Calu3 (cell line): ENCODE results near the gene EGFL7. TPM values are rescaled to one million over a fixed set of nuclear protein-coding genes. Genes with fewer than 3 reads are reported as not detected.
A peak's percentile ranks its signal among the peaks of the same experiment; 100 is the strongest.

Experiments
- BruUV-seq: library from RNA; stranded (reverse); fragments of 400-500 nt; replicated peaks from 2 replicates; lab custom pipeline; 2021; lab: Mats Ljungman, UMichigan
- CTCF ChIA-PET: fragments of 300-600 bp; sonication (Branson Sonifier 250); formaldehyde crosslinking; loops from one replicate; lab custom pipeline; 2022; ENCODE audit warnings: antibody characterized with exemption; lab: Charles Lee
- DNase-seq: peaks from one replicate; pipeline ENCODE4 v3.0.0; 2022
- H3K27ac Mint-ChIP-seq: one replicate; pipeline ENCODE4 v1.8.0; 2022; ENCODE audit warnings: mixed read lengths; ENCODE audit not compliant: unreplicated experiment
- H3K27me3 Mint-ChIP-seq: one replicate; pipeline ENCODE4 v1.8.0; 2022; ENCODE audit warnings: mixed read lengths; ENCODE audit not compliant: unreplicated experiment
- H3K36me3 Mint-ChIP-seq: one replicate; pipeline ENCODE4 v1.8.0; 2022; ENCODE audit warnings: mild to moderate bottlenecking, moderate library complexity, mixed read lengths; ENCODE audit not compliant: insufficient read depth, unreplicated experiment
- H3K4me1 Mint-ChIP-seq: one replicate; pipeline ENCODE4 v1.8.0; 2022; ENCODE audit warnings: mild to moderate bottlenecking, low read depth, mixed read lengths; ENCODE audit not compliant: unreplicated experiment
- H3K4me3 Mint-ChIP-seq: one replicate; pipeline ENCODE4 v1.8.0; 2022; ENCODE audit warnings: mild to moderate bottlenecking, low read depth, moderate library complexity, mixed read lengths; ENCODE audit not compliant: unreplicated experiment
- H3K9me3 Mint-ChIP-seq: one replicate; pipeline ENCODE4 v1.8.0; 2022; ENCODE audit warnings: low read depth, mixed read lengths; ENCODE audit not compliant: unreplicated experiment
- CTCF ChIP-seq: fragments of 200-600 bp; IDR thresholded peaks from one replicate; pipeline ENCODE4 v1.8.0; 2022; ENCODE audit warnings: antibody characterized with exemption; ENCODE audit not compliant: unreplicated experiment
- intact Hi-C: fragments of 100-400 bp; cut with micrococcal nuclease; formaldehyde crosslinking; loops from one replicate; pipeline ENCODE4 v1.10.0; 2022; ENCODE audit not compliant: unreplicated experiment
- total RNA-seq: library from RNA; stranded (reverse); gene quantifications from 2 replicates; pipeline ENCODE4 v1.2.3, GENCODE V29; 2022

Gene EGFL7
- total RNA-seq, 1 experiment from 2014 or later = 1.3 TPM

DNA sequence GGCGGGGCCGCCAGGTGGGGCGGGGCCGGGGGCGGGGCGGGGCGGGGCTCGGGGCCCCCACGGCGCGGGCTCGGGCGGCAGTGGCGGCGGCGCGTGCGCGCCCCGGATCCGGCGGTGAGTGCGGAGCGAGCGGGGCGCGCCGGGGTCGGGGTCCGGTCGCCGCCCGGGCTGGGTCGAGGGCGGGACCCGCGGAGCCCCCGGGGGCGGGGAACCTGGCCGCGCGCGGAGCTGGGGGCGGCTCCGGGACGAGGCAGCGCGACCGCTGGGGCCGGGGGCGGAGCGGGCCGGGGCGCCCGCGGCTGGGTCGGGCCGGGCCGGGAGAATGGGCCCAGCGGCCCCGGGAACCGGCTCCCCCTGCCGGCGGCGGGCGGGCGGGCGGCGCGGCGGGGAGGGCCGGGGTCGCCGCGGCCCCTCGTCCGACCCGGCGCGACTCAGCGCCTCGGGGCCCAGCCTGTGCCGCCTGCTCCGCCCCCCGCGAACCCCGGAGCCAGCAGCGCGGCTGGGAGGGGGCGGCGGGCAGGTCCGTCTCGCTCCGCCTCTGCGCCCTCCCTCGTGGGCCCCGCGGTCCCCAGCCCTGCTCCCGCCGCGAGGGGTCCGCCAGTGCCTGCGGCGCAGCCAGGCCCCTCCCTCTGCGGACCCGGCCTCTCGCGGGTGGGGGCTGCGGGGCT is 3.1 kb downstream of the EGFL7 start:
- no TSS peak for BruUV-seq
- Mint-ChIP-seq H3K4me3 (no peak overlapping the region), H3K9me3 (no peaks in the 10 kb centered on the region), H3K27ac (no peak overlapping the region), H3K27me3 (peaks cover 31% of the 10 kb centered on the region), H3K4me1 (no peaks in the 10 kb centered on the region), H3K36me3 (no peaks in the 10 kb centered on the region)
- intact Hi-C loops = no loop called here
- CTCF ChIA-PET = no interaction called here
- TF ChIP-seq CTCF = no peak
- DNase-seq = no peak

DNA sequence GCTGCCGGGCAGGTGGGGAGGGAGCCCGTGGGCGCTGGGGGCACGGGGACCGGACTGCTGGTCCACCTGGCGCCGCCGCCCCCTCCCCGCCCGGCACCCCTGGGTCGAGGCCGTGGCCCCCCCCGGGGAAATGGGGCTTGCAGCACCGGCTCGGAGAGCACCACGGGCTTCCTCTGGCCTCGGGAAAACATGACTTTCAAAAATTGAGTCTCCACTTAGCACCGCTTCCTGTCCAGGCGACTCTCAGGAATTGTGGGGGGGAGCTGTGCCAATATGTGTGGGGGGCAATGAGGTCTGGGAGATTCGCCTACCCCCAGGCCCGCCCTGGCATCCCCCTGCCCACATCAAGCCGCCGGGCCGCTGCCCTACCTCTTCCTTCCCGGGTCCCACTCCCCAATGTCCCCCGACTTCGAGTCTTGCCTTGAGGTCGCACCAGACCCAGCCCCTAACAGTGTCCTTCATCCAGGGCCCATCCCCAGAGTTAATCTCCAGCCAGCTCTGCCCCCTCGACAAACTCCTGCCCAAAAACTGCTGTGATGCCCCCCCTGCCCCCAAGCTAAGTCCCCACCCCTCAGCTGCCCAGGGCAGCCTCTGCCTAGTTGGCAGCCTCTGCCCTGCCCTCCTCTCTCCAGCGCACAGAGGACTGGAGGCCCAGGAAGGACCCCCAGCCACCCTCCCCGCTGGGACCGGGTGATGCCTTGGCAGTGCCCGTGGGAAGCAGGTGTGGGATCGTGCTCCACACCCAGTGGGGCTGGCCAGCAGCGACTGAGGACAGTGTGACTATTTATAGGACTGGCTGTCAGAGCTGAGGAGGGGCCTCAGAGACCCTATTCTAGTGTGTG is 3.9 kb downstream of the EGFL7 start:
- no peak for TF ChIP-seq CTCF
- CTCF ChIA-PET = no interaction called here
- no peaks in the 10 kb centered on the region for H3K9me3 Mint-ChIP-seq
- DNase-seq = no peak
- H3K4me1 Mint-ChIP-seq = no peaks in the 10 kb centered on the region
- intact Hi-C loops = no loop called here
- no TSS peak for BruUV-seq
- peaks cover 3% of the 10 kb centered on the region for H3K36me3 Mint-ChIP-seq
- H3K4me3 Mint-ChIP-seq = peak overlapping the region; percentile 41
- H3K27me3 Mint-ChIP-seq = peaks cover 36% of the 10 kb centered on the region
- H3K27ac Mint-ChIP-seq = no peak overlapping the region

DNA sequence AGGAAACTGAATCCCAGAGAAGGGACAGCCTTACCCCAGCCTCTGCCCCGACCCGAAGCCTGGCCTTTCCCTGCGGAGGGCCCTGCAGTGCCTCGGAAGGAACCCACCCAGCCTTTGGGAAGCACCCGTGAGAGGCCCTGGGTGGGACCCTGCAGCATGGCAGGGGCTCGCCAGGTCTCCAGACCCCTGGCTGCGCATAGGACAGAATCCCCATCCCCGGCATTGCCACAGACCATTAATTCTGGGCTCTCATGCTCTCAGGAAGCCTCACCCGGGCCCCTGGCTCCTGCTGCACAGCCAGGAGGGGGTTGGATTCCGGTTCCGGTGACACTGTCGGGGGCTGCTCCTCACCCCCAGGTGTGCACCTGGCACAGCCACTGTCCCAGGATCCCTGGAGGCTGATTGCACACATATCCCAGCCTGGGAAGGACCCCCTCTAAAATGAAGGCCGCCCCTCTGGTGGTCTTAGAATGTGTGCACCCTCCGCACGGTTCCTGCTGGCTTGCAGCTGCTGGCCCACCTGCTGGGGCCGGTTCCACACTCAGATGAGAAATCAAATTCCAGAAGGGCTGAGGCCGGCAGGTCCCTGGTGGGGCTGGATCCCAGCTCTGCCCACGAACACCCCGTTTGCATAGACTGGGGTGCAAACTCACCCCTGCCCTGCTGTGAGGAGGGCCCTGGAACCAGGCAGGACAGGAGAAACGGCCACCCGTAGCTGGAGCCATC is 4.7 kb downstream of the EGFL7 start:
- Mint-ChIP-seq H3K27me3 (peaks cover 36% of the 10 kb centered on the region), H3K4me1 (no peaks in the 10 kb centered on the region), H3K9me3 (no peaks in the 10 kb centered on the region), H3K36me3 (peaks cover 10% of the 10 kb centered on the region), H3K4me3 (no peak overlapping the region), H3K27ac (no peak overlapping the region)
- CTCF ChIA-PET = interaction anchor here (0.7 kb wide), 1 partner anchor 26 kb away, joined by 3 read pairs; no protein-coding TSS in a partner anchor
- no TSS peak for BruUV-seq
- TF ChIP-seq CTCF = no peak
- intact Hi-C loops = no loop called here
- DNase-seq = no peak

DNA sequence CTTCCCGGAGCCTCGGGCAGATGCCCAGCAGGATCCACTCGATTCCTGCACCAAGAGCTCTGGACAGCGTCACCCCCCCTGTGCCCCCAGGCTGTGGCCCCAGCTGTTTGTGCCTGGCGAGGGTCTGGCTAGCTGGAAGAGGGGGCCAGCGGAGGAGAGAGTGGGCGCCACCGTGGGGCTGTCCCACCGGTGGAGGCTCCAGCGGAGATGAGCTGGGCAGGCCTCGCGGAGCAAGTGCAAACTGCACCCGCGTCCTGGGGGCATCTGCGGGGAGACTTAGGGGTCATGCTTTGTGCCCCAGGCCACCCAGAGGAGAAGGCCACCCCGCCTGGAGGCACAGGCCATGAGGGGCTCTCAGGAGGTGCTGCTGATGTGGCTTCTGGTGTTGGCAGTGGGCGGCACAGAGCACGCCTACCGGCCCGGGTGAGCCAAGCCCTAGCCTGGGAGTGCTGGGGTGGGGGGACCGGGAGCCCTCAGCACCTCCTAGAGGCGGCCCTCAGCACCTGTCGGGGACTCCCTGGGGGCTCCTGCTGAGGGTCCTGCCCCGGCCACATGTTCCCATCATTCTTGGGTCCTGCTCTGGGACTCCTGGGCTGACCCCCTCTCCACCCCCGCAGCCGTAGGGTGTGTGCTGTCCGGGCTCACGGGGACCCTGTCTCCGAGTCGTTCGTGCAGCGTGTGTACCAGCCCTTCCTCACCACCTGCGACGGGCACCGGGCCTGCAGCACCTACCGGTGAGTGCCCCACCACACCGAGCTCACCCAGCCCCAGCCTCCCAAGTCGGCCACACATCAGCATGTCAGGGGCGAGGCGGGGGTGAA is 5.4 kb downstream of the EGFL7 start:
- Mint-ChIP-seq H3K27ac (no peak overlapping the region), H3K4me1 (no peaks in the 10 kb centered on the region), H3K27me3 (peaks cover 36% of the 10 kb centered on the region), H3K9me3 (no peaks in the 10 kb centered on the region), H3K36me3 (peaks cover 12% of the 10 kb centered on the region), H3K4me3 (no peak overlapping the region)
- no peak for TF ChIP-seq CTCF
- CTCF ChIA-PET = interaction anchor here (0.7 kb wide), 1 partner anchor 25 kb away, joined by 3 read pairs; no protein-coding TSS in a partner anchor
- no TSS peak for BruUV-seq
- no peak for DNase-seq
- intact Hi-C loops = no loop called here
